Upper lobe of right lung (tissue), 1 donor: ENCODE data around the gene MGAT5B. TPM values are rescaled to one million over a fixed set of nuclear protein-coding genes. Genes with fewer than 3 reads are reported as not detected.
A peak's percentile ranks its signal among the peaks of the same experiment; 100 is the strongest.
"Not testable (repeated sequence)": the region's sequence is repeated elsewhere in the genome, so short reads cannot be mapped to it uniquely, and the experiment has no call there.

Source experiments
- ATAC-seq: fragments of 200-7000 bp; cut with Tn5 transposase; one replicate; pipeline ENCODE4 v1.9.1; 2020; ENCODE audit warnings: mild to moderate bottlenecking, moderate library complexity
- DNase-seq: peaks from one replicate; pipeline ENCODE4 v3.0.0-alpha.2; 2020
- H3K27ac ChIP-seq: fragments of 200-600 bp; one replicate; pipeline ENCODE4 v1.8.0; 2022
- H3K27me3 ChIP-seq: fragments of 200-600 bp; one replicate; pipeline ENCODE4 v1.8.0; 2022; ENCODE audit warnings: mild to moderate bottlenecking
- H3K36me3 ChIP-seq: fragments of 200-600 bp; one replicate; pipeline ENCODE4 v1.8.0; 2022
- H3K4me1 ChIP-seq: fragments of 200-600 bp; one replicate; pipeline ENCODE4 v1.8.0; 2022
- H3K4me3 ChIP-seq: fragments of 200-600 bp; one replicate; pipeline ENCODE4 v1.8.0; 2022; ENCODE audit warnings: mild to moderate bottlenecking
- H3K9me3 ChIP-seq: fragments of 200-600 bp; one replicate; pipeline ENCODE4 v1.8.0; 2022
- CTCF ChIP-seq: fragments of 200-600 bp; IDR thresholded peaks from one replicate; pipeline ENCODE4 v1.8.0; 2022; ENCODE audit warnings: antibody characterized with exemption
- intact Hi-C: fragments of 100-400 bp; cut with DNase I; formaldehyde crosslinking; loops from one replicate; pipeline ENCODE4 v1.11.0; 2022
- total RNA-seq: library from RNA; stranded (reverse); fragmentation: NEBNext Ultra II Directional; extraction: Animal tissue kit (Norgen Biotek cat#: 25700); gene quantifications from one replicate; pipeline ENCODE4 v1.2.1, GENCODE V29; 2021
- donor health status: DM: no; HTN: yes; CAD: no; lungs with severe emphysema.

The MGAT5B gene
- total RNA-seq, 1 donor from 2014 or later = 2.0 TPM

GRCh38 chr17:76968707-76969597 is 100.7 kb downstream of the MGAT5B start:
- Histone ChIP-seq H3K36me3 (no peaks in the 10 kb centered on the region), H3K4me3 (peak overlapping the region; percentile 33), H3K27me3 (peaks cover 35% of the 10 kb centered on the region), H3K4me1 (peaks cover 13% of the 10 kb centered on the region), H3K27ac (no peak overlapping the region), H3K9me3 (no peaks in the 10 kb centered on the region)
- no peak for TF ChIP-seq CTCF
- intact Hi-C loops = no loop called here
- peak; percentile 72 for ATAC-seq
- no peak for DNase-seq

GRCh38 chr17:76969598-76970172 is 101.5 kb downstream of the MGAT5B start:
- H3K4me1 ChIP-seq = peaks cover 13% of the 10 kb centered on the region
- H3K27ac ChIP-seq = no peak overlapping the region
- intact Hi-C loops = no loop called here
- H3K9me3 ChIP-seq = no peaks in the 10 kb centered on the region
- no peaks in the 10 kb centered on the region for H3K36me3 ChIP-seq
- ATAC-seq = peak; percentile 49
- H3K27me3 ChIP-seq = peaks cover 35% of the 10 kb centered on the region
- no peak for DNase-seq
- TF ChIP-seq CTCF = no peak
- peak overlapping the region; percentile 33 for H3K4me3 ChIP-seq

GRCh38 chr17:76970228-76970627 is 102.0 kb downstream of the MGAT5B start:
- H3K27ac ChIP-seq, DNase-seq, intact Hi-C loops, H3K9me3 ChIP-seq, ATAC-seq, H3K4me3 ChIP-seq, H3K36me3 ChIP-seq: not testable (repeated sequence)
- peaks cover 35% of the 10 kb centered on the region for H3K27me3 ChIP-seq
- H3K4me1 ChIP-seq = peaks cover 13% of the 10 kb centered on the region

- intact Hi-C loops = no loop called here
- H3K4me1 ChIP-seq = peaks cover 13% of the 10 kb centered on the region
- no peak for TF ChIP-seq CTCF
These were observed 103.9 kb downstream of the MGAT5B start for GRCh38 chr17:76972046-76972641.

GRCh38 chr17:76973040-76973439 is 104.8 kb downstream of the MGAT5B start:
- ATAC-seq (no peak), DNase-seq (no peak)
- Histone ChIP-seq H3K27me3 (peaks cover 16% of the 10 kb centered on the region), H3K4me1 (peaks cover 13% of the 10 kb centered on the region), H3K9me3 (no peaks in the 10 kb centered on the region), H3K4me3 (no peak overlapping the region), H3K36me3 (no peaks in the 10 kb centered on the region), H3K27ac (no peak overlapping the region)
- intact Hi-C loops = no loop called here
- no peak for TF ChIP-seq CTCF

More at GRCh38 chr17:76972046-76972641, 103.9 kb downstream of the MGAT5B start:
- no peak for ATAC-seq
- Histone ChIP-seq H3K36me3 (no peaks in the 10 kb centered on the region), H3K27ac (no peak overlapping the region), H3K4me3 (no peak overlapping the region), H3K27me3 (peaks cover 25% of the 10 kb centered on the region), H3K9me3 (no peaks in the 10 kb centered on the region)
- DNase-seq = no peak

GRCh38 chr17:76974721-76975120 is 106.5 kb downstream of the MGAT5B start:
- TF ChIP-seq CTCF = no peak
- Histone ChIP-seq H3K4me1 (peaks cover under 1% of the 10 kb centered on the region), H3K27me3 (peaks cover 1% of the 10 kb centered on the region), H3K9me3 (no peaks in the 10 kb centered on the region), H3K36me3 (no peaks in the 10 kb centered on the region), H3K4me3 (no peak overlapping the region), H3K27ac (no peak overlapping the region)
- intact Hi-C loops = no loop called here
- no peak for DNase-seq
- no peak for ATAC-seq

GRCh38 chr17:76978050-76978449 is 109.8 kb downstream of the MGAT5B start:
- H3K4me1 ChIP-seq, DNase-seq, H3K4me3 ChIP-seq, H3K36me3 ChIP-seq, H3K27ac ChIP-seq, H3K27me3 ChIP-seq, H3K9me3 ChIP-seq, ATAC-seq, intact Hi-C loops: not testable (repeated sequence)
